ENCODE data around the gene ADA.
"Not testable (repeated sequence)": the region's sequence is repeated elsewhere in the genome, so short reads cannot be mapped to it uniquely, and the experiment has no call there.

Gene ADA

GRCh38 chr20:44678242-44678641 is 26.7 kb upstream of the ADA start:
- DNase-seq, result no peak

DNA sequence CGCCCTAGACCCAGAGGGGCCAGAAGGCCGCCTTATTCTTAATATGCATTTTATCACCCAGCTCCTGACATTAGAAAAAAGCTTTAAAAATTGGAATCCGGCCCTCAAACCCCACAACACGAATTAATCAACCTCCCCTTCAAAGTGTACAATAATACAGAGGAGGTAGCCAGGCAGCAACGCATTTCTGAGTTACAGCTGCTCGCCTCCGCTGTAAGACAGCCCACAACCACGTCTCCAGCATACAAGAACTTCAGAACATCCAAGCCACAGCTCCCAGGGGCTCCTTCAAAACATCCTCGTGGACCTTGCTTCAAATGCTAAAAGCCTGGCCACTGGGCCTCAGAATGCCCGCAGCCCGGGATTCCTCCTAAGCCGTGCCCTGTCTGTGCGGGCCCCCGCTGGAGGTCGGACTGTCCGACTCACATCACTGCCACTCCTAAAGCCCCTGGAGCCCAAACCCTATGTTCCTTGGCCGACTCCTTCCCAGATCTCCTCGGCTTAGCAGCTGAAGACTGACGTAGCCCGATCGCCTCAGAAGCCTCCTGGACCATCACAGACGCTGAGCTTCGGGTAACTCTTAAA is 20.9 kb upstream of the ADA start:
- DNase-seq, result not testable (repeated sequence)

- DNase-seq, result not testable (repeated sequence)
These were observed 20.0 kb upstream of the ADA start for GRCh38 chr20:44671541-44671940.

DNA sequence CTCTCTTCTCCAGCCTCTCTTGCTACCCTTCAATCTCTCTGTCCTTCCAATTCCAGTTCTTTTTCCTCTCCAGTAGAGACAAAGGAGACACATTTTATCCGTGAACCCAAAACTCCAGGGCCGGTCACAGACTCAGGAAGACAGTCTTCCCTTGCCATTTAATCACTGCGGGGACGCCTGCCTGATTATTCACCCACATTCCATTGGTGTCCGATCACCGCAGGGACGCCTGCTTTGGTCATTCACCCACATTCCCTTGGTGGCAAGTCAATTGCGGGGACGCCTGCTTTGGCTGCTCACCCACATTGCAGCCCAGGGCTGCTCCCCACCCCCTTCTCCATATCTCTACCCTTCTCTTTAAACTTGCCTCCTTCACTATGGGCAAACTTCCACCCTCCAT is 19.4 kb upstream of the ADA start:
- not testable (repeated sequence) for DNase-seq

DNA sequence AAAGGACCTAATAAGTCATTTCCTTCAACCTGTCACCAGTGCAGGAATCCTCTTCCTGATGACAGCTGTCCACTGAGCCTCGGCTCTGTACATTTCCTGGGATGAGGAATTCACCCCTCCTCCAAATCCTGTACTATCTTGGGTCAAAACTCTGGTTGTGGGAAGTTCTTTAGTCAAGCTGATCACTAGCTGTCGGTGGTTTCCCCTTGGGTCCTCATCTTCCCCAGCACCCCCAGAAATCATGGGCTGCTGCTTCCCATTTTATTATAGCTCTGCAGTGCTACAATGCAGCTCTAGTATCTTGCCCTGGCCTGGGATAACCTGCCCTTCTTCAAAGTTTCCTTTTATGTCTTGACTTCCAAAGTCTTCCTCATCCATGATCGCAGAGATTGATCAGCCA is 14.6 kb upstream of the ADA start:
- no peak for DNase-seq

DNA sequence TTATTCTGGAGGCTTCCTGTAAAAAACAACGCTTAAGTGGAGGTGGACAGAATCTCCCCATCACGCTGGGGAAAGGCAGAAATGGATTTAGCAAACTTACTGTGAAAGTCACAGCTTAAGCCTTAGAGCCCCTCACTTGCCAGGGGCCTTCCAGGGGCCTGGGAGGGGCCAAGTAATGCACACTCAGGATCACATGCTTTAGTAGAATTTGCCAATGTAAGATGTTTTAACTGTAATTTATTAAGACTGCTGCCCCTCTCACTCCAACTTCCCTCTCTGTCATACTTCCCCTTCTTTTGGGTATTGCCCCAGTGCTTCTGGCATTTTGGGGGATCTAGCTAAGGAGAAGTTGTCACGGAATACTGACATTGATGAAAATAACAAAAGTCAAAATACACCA is 12.6 kb upstream of the ADA start:
- no peak for DNase-seq

DNA sequence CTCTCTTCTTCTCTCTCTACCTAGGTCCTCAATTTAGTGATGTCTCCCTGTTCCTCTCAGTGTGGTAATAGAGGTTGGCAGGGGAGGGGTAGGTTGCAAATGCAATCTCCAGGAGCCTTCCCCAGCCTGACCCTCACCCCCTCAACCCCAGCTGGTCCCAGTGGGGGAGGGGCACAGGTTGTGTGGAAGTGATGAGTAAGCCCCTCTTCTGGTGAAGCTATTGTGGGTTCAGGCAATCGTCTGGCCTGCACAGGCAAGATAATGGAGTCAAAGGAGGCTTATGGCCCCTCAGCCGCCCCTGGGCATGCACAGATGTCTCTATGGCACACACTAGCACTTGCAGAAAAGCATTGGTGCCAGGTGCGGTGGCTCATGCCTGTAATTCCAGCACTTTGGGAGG is 10.8 kb upstream of the ADA start:
- DNase-seq, result no peak

DNA sequence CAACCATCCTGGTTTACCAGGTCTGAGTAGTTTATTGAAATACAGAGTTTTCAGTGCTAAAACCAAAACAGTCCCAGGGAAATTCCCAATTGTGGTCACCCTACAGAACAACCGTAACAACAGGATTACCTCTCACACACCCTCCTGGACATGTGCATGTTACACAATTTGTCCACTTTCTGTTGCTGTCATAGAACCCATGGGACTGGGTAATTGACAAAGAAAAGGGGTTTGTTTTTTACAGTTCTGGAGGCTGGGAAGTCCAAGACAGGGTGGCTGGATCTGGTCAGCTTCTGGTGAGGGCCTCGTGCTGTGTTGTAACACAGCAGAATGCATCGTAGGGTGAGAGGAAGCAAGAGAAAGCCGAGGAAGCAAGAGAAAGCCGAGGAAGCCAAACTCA is 9.1 kb upstream of the ADA start:
- no peak for DNase-seq

- no peak for DNase-seq
These were observed 8.4 kb upstream of the ADA start for GRCh38 chr20:44659931-44660330.

GRCh38 chr20:44658810-44659209 is 7.3 kb upstream of the ADA start:
- no peak for DNase-seq

- no peak for DNase-seq
These were observed 6.4 kb upstream of the ADA start for GRCh38 chr20:44657875-44658274.

- DNase-seq, result no peak
These were observed 4.9 kb upstream of the ADA start for GRCh38 chr20:44656448-44656847.

DNA sequence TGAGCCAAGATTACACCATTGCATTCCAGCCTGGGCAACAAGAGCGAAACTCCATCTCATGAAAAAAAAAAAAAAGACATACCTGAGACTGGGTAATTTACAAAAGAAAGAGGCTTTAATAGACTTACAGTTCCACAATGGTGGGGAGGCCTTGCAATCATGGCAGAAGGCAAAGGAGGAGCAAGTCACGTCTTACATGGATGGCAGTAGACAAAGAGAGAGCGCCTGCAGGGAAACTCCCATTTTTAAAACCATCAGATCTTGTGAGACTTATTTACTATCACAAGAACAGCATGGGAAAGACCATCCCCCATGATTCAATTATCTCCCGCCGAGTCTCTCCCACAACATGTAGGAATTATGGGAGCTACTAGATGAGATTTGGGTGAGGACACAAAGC is 2.7 kb upstream of the ADA start:
- DNase-seq, result not testable (repeated sequence)

- no peak for DNase-seq
These were observed 2.0 kb upstream of the ADA start for GRCh38 chr20:44653546-44653945.

DNA sequence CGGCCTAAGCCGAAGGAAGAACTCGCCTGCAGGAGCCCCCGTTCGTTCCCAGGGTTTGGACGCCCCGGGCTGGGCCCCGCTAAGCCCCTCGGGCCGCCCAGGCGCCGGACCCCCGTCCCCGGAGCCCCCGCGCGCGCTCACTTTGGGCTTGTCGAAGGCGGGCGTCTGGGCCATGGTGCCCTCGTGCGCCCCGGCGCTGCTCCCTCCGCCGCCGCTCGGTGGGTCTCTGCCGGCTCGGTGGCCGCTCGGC is 140 bp downstream of the ADA start:
- DNase-seq, result no peak

GRCh38 chr20:44650771-44651433 is 597 bp downstream of the ADA start:
- no peak for DNase-seq

- no peak for DNase-seq
These were observed 1.5 kb downstream of the ADA start for GRCh38 chr20:44649976-44650375.

DNA sequence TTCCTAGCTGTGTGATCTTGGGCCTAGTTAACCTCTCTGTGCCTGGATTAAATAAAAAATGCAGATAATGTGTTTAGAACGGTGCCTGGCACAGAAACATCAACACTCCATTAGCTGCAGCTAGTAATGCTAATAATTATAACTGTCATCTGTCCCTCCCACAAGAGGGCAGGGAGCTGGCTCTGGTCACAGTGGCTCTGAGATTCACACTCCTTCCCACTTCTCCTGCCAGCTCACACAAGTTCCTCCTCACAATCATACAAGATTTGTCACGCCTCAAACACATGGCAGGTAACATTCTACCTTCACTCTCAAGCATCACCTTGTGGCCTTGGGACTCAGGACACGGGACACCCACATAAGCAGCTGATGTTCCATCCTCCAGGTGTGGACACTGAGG is 2.4 kb downstream of the ADA start:
- DNase-seq, result no peak

- no peak for DNase-seq
These were observed 2.9 kb downstream of the ADA start for GRCh38 chr20:44648579-44648978.

DNA sequence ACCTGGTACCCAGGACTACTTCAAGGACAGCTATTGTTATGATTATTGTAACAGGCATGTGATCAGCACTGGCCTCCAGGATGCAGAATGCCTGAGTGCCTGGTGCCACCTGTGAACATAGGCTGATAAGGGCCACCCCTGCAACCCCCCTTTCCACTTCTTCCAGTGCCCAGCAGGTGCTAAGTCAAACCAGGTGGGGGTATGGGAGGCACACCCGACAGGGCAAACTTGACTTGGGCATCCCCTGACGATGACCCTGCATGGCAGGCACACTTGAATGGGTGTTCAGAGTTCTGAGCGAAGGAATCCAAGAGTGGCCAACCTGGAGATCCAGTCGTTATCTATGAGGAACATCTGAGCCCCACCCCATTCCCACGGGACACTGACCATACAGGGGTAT is 3.4 kb downstream of the ADA start:
- DNase-seq, result no peak

- DNase-seq, result no peak
These were observed 4.7 kb downstream of the ADA start for GRCh38 chr20:44646641-44647274.

- peak; percentile 16 for DNase-seq
These were observed 5.4 kb downstream of the ADA start for GRCh38 chr20:44646023-44646640.

DNA sequence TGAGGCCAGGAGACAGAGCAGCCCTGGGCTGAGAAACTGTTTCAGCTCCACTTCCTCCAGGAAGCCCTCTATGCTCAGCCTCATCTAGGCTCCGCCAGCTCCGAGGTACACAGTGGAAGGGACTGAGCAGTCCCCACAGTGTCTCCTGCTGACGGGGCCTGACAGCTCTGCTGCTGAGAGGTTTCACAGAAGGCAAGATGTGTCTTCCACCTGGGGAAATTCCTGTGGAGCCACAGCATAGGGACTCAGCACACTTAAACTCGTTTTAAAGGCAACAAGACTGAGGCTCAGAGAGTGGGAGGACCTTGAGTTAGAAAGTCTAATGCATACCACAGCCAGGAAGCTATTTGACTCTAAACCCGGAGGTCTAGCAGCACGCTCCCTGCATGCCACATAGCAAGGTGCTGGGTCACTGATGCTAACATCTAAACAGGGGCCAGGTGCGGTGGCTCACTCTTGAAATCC is 6.8 kb downstream of the ADA start:
- DNase-seq, result no peak

DNA sequence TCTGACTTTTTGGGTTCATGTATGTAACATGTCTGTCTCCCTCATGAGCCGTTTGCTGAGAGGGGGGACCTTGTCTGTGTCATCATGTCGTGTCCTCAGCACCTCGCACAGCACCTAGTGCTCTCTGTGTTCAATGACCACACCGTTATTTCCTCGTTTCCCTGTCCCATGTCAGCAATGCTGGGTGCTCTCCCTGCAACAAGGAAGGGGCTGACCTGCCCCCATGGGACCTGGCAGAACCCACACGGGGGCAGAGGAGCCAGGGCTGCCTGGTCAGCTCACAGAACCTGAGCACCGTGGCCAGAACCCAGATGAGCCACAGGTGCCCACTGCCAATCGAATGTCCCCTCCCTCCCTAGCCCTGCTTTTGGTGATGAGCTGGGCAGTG is 7.3 kb downstream of the ADA start:
- no peak for DNase-seq
